Endothelial cell of umbilical vein (primary cell): ENCODE data around the gene ZNF487.

ENCODE experiments used
- CTCF ChIP-seq, 2 donors: IDR thresholded peaks; 1 replicate in 1 of 2; 2 replicates in 1 of 2; pipeline ENCODE4 v1.5.1; 2011; ENCODE audit warnings: low read length in 2 of 2, mild to moderate bottlenecking in 2 of 2, moderate library complexity in 2 of 2, control low read depth in 1 of 2, inconsistent platforms in 1 of 2, low read depth in 1 of 2; ENCODE audit not compliant: insufficient read depth in 1 of 2; ENCODE audit errors: extremely low read depth in 1 of 2
- EZH2 ChIP-seq: IDR thresholded peaks from 2 replicates; pipeline ENCODE4 v1.6.1; 2012; ENCODE audit warnings: borderline replicate concordance, low read depth, mild to moderate bottlenecking, moderate library complexity, low read length, inconsistent platforms; ENCODE audit not compliant: severe bottlenecking
- FOS ChIP-seq: IDR thresholded peaks from 2 replicates; pipeline ENCODE4 v1.6.1; 2011; ENCODE audit warnings: mild to moderate bottlenecking, low read length, moderate library complexity, borderline replicate concordance; ENCODE audit not compliant: insufficient read depth
- GATA2 ChIP-seq: IDR thresholded peaks from 2 replicates; pipeline ENCODE4 v1.7.0; 2011; ENCODE audit warnings: low read depth, mild to moderate bottlenecking, moderate library complexity, mixed read lengths, low read length; ENCODE audit not compliant: insufficient read length, insufficient read depth
- JUN ChIP-seq: IDR thresholded peaks from 2 replicates; pipeline ENCODE4 v1.6.1; 2011; ENCODE audit warnings: borderline replicate concordance, low read depth; ENCODE audit not compliant: insufficient read length, insufficient read depth
- MAX ChIP-seq: IDR thresholded peaks from 2 replicates; pipeline ENCODE4 v1.6.1; 2011; ENCODE audit not compliant: insufficient read depth, insufficient read length
- MYC ChIP-seq: IDR thresholded peaks from one replicate; pipeline ENCODE4 v1.6.1; 2011; ENCODE audit warnings: mild to moderate bottlenecking, low read depth, low read length
- POLR2A ChIP-seq: IDR thresholded peaks from 2 replicates; pipeline ENCODE4 v1.6.1; 2012; ENCODE audit warnings: low read depth, mild to moderate bottlenecking, control low read depth, low read length
- POLR2AphosphoS5 ChIP-seq: IDR thresholded peaks from 2 replicates; pipeline ENCODE4 v1.6.1; 2012; ENCODE audit warnings: low read depth, mild to moderate bottlenecking, control low read depth, low read length, moderate library complexity; ENCODE audit not compliant: insufficient read depth

- TF ChIP-seq POLR2AphosphoS5 = no peak
- TF ChIP-seq POLR2A = no peak
- TF ChIP-seq CTCF (IDR thresholded peaks at IDR 0.05; ENCODE audit: extremely low read depth in 1 of 2, insufficient read depth in 1 of 2, low read depth in 1 of 2, low read length in 2 of 2) = no peak
- no peak for TF ChIP-seq JUN
- TF ChIP-seq EZH2 = no peak
- no peak for TF ChIP-seq GATA2
- no peak for TF ChIP-seq MYC
- TF ChIP-seq FOS = no peak
- TF ChIP-seq MAX = no peak
Observed at GRCh38 chr10:43448742-43449141, 11.8 kb downstream of the ZNF487 start.
